ENCODE measurements around the gene TBC1D20. TPM values are rescaled to one million over a fixed set of nuclear protein-coding genes. Genes with fewer than 3 reads are reported as not detected.

TBC1D20 gene
- total RNA-seq, 1 donor from 2014 or later: 52.8 TPM

DNA sequence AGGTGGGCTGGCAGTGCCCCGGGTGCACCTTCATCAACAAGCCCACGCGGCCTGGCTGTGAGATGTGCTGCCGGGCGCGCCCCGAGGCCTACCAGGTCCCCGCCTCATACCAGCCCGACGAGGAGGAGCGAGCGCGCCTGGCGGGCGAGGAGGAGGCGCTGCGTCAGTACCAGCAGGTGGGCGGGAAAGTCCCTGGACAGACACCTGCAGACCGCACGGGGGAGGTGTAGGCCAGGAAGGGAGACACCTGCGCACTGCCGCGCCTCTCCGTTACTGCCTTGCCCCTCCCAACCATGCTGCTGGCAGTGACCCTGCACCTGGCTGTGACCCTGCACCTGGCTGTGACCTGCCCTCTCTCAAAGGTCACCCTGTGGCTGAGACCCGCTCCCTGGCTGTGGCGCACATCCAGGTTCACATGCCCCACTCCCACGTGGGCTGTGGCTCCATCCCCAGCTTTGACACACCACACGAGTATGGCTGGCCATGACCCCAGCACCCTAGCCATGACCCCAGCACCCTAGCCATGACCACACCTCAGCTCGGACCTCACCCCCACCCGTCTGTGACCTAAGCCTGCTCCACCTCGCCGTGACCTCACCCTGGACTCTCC lies 42.7 kb downstream of the TBC1D20 start:
- H3K27ac Mint-ChIP-seq (ENCODE audit: unreplicated experiment): no peak overlapping the region
- no peaks in the 10 kb centered on the region for H3K9me3 Mint-ChIP-seq (ENCODE audit: unreplicated experiment)
- no peak overlapping the region for H3K4me3 Mint-ChIP-seq (ENCODE audit: unreplicated experiment)
- H3K36me3 Mint-ChIP-seq (ENCODE audit: unreplicated experiment): peaks cover 40% of the 10 kb centered on the region
- H3K4me1 Mint-ChIP-seq (ENCODE audit: unreplicated experiment): no peaks in the 10 kb centered on the region
- DNase-seq (ENCODE audit: extremely low spot score, unreplicated experiment): no peak
- TF ChIP-seq, protein P1, sequence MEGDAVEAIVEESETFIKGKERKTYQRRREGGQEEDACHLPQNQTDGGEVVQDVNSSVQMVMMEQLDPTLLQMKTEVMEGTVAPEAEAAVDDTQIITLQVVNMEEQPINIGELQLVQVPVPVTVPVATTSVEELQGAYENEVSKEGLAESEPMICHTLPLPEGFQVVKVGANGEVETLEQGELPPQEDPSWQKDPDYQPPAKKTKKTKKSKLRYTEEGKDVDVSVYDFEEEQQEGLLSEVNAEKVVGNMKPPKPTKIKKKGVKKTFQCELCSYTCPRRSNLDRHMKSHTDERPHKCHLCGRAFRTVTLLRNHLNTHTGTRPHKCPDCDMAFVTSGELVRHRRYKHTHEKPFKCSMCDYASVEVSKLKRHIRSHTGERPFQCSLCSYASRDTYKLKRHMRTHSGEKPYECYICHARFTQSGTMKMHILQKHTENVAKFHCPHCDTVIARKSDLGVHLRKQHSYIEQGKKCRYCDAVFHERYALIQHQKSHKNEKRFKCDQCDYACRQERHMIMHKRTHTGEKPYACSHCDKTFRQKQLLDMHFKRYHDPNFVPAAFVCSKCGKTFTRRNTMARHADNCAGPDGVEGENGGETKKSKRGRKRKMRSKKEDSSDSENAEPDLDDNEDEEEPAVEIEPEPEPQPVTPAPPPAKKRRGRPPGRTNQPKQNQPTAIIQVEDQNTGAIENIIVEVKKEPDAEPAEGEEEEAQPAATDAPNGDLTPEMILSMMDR (IDR thresholded peaks at IDR 0.05): no peak
- no peaks in the 10 kb centered on the region for H3K27me3 Mint-ChIP-seq (ENCODE audit: unreplicated experiment)

DNA sequence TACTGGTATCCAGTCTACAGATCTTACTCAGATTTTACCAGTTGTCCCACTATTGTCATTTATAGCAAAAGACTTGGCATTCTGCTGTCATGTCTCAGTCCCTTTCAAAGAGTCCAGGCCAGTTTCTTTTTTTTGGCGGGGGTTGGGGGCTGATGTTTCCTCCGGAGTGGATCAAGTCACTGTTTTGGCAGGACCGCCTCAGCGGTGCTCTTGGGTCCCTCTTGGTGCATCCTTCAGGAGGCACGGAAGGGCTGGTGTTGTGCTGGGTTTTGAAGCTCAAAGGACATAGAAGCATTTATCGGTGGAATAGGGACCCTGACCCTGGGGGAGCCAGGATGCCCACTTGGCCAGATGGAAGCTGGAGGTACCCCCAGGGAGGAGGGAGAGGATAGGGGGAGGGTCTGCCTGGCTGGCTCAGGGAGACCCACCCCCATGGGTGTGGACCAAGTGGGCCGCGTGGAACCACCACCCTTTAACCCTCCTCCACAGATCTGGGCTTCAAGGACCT lies 43.4 kb downstream of the TBC1D20 start:
- H3K4me1 Mint-ChIP-seq (ENCODE audit: unreplicated experiment): no peaks in the 10 kb centered on the region
- peaks cover 35% of the 10 kb centered on the region for H3K36me3 Mint-ChIP-seq (ENCODE audit: unreplicated experiment)
- DNase-seq (ENCODE audit: extremely low spot score, unreplicated experiment): no peak
- TF ChIP-seq, protein P1 (IDR thresholded peaks at IDR 0.05): no peak
- no peaks in the 10 kb centered on the region for H3K9me3 Mint-ChIP-seq (ENCODE audit: unreplicated experiment)
- no peak overlapping the region for H3K4me3 Mint-ChIP-seq (ENCODE audit: unreplicated experiment)
- no peak overlapping the region for H3K27ac Mint-ChIP-seq (ENCODE audit: unreplicated experiment)
- no peaks in the 10 kb centered on the region for H3K27me3 Mint-ChIP-seq (ENCODE audit: unreplicated experiment)

DNA sequence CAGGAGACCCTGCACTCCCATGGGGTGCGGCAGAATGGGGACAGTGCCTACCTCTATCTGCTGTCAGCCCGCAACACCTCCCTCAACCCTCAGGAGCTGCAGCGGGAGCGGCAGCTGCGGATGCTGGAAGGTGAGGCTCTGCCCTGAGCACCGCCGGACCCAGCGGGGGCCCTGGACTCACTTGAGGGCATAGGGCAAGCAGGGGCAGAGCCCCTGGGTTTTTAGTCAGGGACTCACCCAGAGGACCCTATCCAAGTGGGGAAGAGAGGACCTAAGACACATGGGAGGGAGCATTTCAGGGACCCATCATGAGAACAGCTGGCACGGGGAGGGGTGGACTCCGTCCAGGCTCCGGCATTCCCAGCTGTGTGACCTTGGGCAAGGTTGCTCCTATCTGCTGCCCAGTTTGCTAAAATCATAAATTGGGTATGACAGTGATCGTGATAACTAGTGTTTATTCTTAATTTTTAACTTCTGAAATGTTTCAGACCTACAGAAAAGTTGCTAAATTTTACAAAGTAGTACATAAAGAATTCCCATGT lies 44.5 kb downstream of the TBC1D20 start:
- Mint-ChIP-seq H3K36me3 (ENCODE audit: unreplicated experiment) (peaks cover 39% of the 10 kb centered on the region), H3K4me3 (ENCODE audit: unreplicated experiment) (no peak overlapping the region), H3K27me3 (ENCODE audit: unreplicated experiment) (no peaks in the 10 kb centered on the region), H3K4me1 (ENCODE audit: unreplicated experiment) (no peaks in the 10 kb centered on the region), H3K27ac (ENCODE audit: unreplicated experiment) (no peak overlapping the region), H3K9me3 (ENCODE audit: unreplicated experiment) (no peaks in the 10 kb centered on the region)
- DNase-seq (ENCODE audit: extremely low spot score, unreplicated experiment): no peak
- TF ChIP-seq, protein P1 (IDR thresholded peaks at IDR 0.05): no peak

DNA sequence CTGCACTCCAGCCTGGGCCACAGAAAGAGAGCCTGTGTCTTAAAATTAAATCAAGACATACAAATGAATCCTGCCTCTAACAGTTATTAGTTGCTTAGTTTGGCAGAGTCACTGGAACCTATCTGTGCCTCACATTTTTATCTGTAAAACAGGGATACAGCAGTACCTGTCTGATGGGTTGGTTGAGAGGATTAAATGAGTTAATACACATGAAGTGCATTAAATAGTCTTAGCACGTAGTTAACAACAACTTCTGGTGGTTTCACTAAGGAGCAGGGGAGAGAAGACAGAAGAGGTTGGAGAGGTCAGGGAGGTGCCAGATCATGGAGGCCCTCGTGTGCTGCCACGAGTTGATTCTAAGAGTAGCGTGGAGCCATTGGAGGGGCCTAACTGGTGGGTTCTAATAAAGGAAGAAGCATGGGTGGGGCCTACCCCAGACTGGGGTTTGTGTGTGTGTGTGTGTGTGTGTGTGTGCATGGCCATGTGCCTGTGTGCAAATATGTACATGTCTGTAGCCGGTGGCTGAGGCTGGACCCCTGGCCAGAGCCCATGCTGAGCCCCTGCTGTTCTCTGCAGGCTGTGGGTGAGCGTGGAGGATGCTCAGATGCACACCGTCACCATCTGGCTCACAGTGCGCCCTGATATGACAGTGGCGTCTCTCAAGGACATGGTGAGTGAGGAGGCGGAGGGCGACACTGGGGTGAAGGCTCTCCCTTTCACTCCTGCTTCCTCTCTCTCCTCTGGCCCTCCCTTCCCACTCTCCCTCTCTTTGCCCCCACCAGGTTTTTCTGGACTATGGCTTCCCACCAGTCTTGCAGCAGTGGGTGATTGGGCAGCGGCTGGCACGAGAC lies 45.2 kb downstream of the TBC1D20 start:
- Mint-ChIP-seq H3K36me3 (ENCODE audit: unreplicated experiment) (peaks cover 38% of the 10 kb centered on the region), H3K4me3 (ENCODE audit: unreplicated experiment) (no peak overlapping the region), H3K9me3 (ENCODE audit: unreplicated experiment) (no peaks in the 10 kb centered on the region), H3K27ac (ENCODE audit: unreplicated experiment) (no peak overlapping the region), H3K27me3 (ENCODE audit: unreplicated experiment) (no peaks in the 10 kb centered on the region), H3K4me1 (ENCODE audit: unreplicated experiment) (no peaks in the 10 kb centered on the region)
- no peak for DNase-seq (ENCODE audit: extremely low spot score, unreplicated experiment)
- TF ChIP-seq, protein P1 (IDR thresholded peaks at IDR 0.05): no peak

DNA sequence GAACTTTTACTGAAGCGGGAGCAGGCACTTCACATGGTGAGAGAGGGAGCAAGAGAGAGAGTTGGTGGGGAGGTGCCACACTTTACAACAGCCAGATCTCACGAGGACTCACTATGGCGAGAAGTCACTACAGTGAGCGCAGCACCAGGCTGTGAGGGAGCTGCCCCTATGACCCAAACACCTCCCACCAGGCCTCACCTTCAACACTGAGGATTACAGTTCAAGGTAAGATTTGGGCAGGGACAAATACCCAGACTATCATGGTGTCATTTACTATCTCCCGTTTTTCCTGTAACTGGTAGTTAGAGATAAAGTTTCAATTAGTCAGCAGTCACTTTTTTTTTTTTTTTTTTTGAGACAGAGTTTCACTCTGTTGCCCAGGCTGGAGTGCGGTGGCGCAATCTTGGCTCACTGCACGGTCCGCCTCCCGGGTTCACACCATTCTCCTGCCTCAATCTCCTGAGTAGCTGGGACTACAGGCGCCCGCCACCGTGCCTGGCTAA lies 46.5 kb downstream of the TBC1D20 start:
- Mint-ChIP-seq H3K27me3 (ENCODE audit: unreplicated experiment) (no peaks in the 10 kb centered on the region), H3K9me3 (ENCODE audit: unreplicated experiment) (peaks cover 4% of the 10 kb centered on the region), H3K4me3 (ENCODE audit: unreplicated experiment) (no peak overlapping the region), H3K36me3 (ENCODE audit: unreplicated experiment) (peaks cover 38% of the 10 kb centered on the region), H3K4me1 (ENCODE audit: unreplicated experiment) (peaks cover 1% of the 10 kb centered on the region), H3K27ac (ENCODE audit: unreplicated experiment) (no peak overlapping the region)
- TF ChIP-seq, protein P1 (IDR thresholded peaks at IDR 0.05): no peak
- no peak for DNase-seq (ENCODE audit: extremely low spot score, unreplicated experiment)

All from osteocyte (in vitro differentiated cells).